ENCODE data around the gene BTN3A1.
"Not testable (repeated sequence)": the region's sequence is repeated elsewhere in the genome, so short reads cannot be mapped to it uniquely, and the experiment has no call there.

Gene BTN3A1

GRCh38 chr6:26401987-26402658 lies at the start of gene BTN3A1:
Gene BTN3A1, plus strand, starts transcription at chr6:26402275. Its CDS starts 3,289 bp downstream, at chr6:26405564.
- DNase-seq (ENCODE audit: low read depth, low spot score), result peak; percentile 46

- DNase-seq (ENCODE audit: low read depth, low spot score), result no peak
Observed at GRCh38 chr6:26352315-26352714, 49.8 kb upstream of the BTN3A1 start.

GRCh38 chr6:26354162-26354561 lies 47.9 kb upstream of the BTN3A1 start:
- DNase-seq (ENCODE audit: low read depth, low spot score), result no peak

DNA sequence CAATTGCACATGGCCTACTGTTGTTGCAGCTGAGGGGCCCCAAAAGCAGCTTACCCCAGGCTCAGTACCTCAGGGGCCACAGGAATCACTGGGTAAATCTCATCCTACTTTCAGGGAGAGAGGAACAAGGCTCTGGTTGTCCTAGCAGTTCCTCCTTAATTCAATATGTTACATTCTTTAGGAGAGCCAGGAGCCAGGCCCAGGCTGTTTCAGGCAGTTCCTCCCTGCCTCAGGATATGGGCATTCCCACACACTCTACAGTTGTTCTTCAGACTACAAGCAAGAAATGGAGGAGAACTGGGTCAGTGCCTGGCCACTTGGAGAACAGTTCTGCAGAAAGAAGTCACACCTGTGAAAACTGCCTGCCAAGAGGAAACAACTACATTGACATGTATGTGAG lies 46.7 kb upstream of the BTN3A1 start:
- no peak for DNase-seq (ENCODE audit: low read depth, low spot score)

GRCh38 chr6:26357543-26357942 lies 44.5 kb upstream of the BTN3A1 start:
- not testable (repeated sequence) for DNase-seq (ENCODE audit: low read depth, low spot score)

- no peak for DNase-seq (ENCODE audit: low read depth, low spot score)
Observed at GRCh38 chr6:26358511-26358981, 43.5 kb upstream of the BTN3A1 start.

DNA sequence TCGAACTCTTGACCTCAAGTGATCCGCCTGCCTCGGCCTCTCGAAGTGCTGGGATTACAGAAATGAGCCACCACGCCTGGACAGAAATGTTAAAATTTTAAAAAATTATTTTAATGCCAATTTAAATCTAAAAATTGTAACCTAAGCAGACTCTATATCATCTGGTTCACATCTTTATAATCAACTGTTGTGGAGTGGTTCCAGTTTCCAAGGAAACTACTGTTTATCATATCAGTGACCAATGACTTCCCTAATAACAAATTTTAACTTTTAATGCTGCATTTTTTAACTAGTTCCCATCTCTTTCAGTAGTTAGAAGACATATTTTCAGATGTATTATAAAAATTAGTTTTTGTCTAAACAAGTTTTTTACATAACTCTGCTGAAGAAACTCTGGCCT lies 42.3 kb upstream of the BTN3A1 start:
- DNase-seq (ENCODE audit: low read depth, low spot score), result no peak

GRCh38 chr6:26360451-26361416 lies 41.3 kb upstream of the BTN3A1 start:
- no peak for DNase-seq (ENCODE audit: low read depth, low spot score)

- DNase-seq (ENCODE audit: low read depth, low spot score), result no peak
Observed at GRCh38 chr6:26361544-26361943, 40.5 kb upstream of the BTN3A1 start.

- no peak for DNase-seq (ENCODE audit: low read depth, low spot score)
Observed at GRCh38 chr6:26362093-26362835, 39.8 kb upstream of the BTN3A1 start.

GRCh38 chr6:26362836-26363220 lies 39.2 kb upstream of the BTN3A1 start:
- DNase-seq (ENCODE audit: low read depth, low spot score), result no peak

- DNase-seq (ENCODE audit: low read depth, low spot score), result no peak
Observed at GRCh38 chr6:26363882-26364701, 38.0 kb upstream of the BTN3A1 start.

- DNase-seq (ENCODE audit: low read depth, low spot score), result no peak
Observed at GRCh38 chr6:26365633-26365995, 36.5 kb upstream of the BTN3A1 start.

- DNase-seq (ENCODE audit: low read depth, low spot score), result no peak
Observed at GRCh38 chr6:26366504-26366903, 35.6 kb upstream of the BTN3A1 start.

DNA sequence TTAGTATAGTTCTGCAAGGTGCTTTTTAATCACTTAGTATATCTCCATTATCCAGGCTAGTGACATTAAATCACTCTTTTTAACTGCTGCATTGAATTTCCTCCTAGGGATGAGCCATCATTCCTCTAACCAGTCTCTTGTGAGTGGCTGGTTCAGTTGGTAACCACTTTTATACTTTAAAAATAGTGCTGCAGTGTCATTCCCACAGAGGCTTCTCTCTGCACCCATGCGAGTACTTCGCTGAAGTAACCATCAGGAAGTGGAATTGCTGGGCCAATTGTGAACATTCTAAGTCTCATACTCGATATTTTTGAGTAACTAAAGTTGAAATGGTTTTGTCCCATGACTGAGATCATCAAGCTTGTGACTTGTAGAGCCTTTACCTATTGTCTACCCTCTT lies 35.0 kb upstream of the BTN3A1 start:
- no peak for DNase-seq (ENCODE audit: low read depth, low spot score)

- not testable (repeated sequence) for DNase-seq (ENCODE audit: low read depth, low spot score)
Observed at GRCh38 chr6:26371813-26372212, 30.3 kb upstream of the BTN3A1 start.

DNA sequence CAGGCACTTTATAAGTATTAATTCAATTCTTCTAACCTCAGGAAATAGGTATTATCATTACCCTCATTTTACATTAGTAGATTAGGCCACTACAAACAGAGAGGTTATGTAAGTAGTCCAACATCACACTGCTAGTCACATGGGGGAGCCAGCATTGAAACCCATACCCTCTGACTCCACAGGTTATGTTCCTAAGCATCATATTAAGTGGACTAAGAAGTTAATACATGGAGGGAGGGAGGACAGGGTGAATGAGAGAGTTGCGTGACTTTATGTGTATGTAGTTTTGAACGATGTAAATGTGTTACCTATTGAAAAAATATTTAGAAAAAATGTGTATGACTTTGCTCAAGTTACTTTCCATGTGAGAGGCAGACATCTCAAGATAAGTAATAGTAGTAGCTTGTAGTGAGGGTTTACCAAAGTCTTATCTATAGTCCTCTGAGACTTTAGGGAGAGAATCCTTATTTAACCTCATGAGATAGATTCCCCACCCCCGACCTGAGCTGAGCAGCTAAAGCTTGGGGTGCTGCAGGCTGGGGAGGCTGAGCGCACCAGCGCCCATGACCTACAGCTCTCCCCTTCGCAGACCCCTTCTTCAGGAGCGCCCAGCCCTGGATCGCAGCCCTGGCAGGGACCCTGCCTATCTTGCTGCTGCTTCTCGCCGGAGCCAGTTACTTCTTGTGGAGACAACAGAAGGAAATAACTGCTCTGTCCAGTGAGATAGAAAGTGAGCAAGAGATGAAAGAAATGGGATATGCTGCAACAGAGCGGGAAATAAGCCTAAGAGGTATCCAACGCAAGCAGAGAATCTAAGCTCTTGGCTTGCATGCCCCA lies 29.5 kb upstream of the BTN3A1 start:
- DNase-seq (ENCODE audit: low read depth, low spot score), result no peak

GRCh38 chr6:26375270-26375669 lies 26.8 kb upstream of the BTN3A1 start:
- DNase-seq (ENCODE audit: low read depth, low spot score), result no peak

GRCh38 chr6:26377719-26378118 lies 24.4 kb upstream of the BTN3A1 start:
- DNase-seq (ENCODE audit: low read depth, low spot score), result no peak

GRCh38 chr6:26378143-26378542 lies 23.9 kb upstream of the BTN3A1 start:
- not testable (repeated sequence) for DNase-seq (ENCODE audit: low read depth, low spot score)
